Left hindlimb (tissue), 1 donor: ENCODE results near the gene JMJD7.

ENCODE experiments used
- DNase-seq: peaks from one replicate; pipeline ENCODE4 v3.0.0-alpha.2; 2018

The JMJD7 gene

DNA sequence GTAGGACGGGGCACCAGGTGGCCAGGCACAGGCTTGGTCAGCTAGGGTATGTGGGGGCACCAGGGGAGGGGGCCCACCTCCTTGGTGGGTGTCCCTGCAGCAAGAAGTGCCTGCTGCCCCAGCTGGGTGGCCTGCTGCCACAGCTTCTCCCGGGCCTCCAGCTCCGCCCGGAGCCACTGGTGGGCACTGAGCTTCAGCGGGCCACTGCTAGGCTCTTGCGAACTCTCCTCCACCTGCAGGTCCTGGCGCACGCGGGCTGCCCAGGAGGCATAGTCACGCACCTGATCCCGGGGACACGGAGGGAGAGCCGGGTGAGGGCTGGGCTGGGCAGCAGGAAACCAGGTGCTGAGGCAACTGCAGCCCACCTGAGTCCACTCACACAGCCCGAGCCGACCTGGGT, 40.4 kb downstream of the JMJD7 start:
- no peak for DNase-seq

DNA sequence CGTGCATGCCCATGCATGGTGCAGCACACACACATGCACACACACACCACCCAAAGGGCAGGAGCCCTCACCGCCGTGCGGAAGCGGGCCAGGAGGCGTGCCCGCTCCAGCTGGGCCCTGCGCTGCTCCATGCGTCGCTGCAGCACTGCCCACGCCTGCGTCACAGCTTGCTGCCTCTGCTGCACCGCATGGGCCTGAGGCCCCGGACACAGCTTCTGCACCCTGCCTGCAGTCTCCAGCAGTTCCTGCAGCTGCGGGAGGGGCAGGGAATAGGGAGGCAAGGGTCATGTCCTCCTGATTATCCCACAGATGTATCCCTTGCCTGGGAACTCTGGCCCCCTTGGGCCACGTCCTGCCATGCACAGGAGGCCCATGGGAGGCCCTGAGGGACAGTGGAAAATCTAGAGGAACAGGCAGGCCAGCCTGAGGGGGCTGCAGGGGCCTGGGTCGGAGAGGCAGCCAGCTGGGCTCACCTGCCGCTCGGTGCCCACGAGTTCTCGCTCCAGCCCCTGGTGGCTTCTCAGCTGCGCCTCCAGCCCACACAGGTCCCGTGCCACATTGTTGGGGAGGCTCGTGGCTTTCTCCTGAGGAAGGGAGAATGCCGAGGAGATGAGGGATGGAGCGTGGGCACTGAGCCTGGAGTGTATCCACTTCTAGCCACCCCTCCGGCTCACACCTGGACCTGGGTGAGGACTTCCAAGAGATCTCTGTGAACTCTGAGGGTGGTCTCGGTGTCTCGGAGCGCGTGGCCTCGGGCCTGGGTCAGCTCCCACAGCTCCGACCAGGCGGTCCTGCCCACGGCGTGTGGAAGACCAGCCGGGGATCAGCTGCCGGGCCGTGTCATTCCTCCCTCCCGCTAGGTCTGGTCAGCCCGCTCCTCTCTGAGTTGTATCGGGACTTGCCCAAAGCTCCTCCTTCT, 42.1 kb downstream of the JMJD7 start:
- no peak for DNase-seq

DNA sequence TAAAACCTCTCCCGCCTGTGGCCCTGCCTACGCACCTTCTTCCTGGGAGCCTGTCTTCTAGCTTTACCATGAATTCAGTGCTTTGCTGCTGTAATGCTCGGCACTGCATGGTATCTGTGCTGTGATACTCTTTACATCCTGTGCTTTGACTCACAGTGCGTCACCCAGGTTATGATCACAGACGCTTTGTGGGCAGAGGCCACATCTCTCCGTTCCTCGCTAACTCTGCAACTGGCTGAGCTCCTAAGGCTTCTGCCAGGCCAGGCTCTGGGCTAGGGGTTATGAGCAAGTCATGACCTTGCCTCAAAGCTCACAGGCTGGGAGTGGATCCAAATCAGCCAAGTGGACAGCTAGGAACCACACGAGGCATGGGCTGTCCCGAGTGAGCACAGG, 42.8 kb downstream of the JMJD7 start:
- DNase-seq: no peak

DNA sequence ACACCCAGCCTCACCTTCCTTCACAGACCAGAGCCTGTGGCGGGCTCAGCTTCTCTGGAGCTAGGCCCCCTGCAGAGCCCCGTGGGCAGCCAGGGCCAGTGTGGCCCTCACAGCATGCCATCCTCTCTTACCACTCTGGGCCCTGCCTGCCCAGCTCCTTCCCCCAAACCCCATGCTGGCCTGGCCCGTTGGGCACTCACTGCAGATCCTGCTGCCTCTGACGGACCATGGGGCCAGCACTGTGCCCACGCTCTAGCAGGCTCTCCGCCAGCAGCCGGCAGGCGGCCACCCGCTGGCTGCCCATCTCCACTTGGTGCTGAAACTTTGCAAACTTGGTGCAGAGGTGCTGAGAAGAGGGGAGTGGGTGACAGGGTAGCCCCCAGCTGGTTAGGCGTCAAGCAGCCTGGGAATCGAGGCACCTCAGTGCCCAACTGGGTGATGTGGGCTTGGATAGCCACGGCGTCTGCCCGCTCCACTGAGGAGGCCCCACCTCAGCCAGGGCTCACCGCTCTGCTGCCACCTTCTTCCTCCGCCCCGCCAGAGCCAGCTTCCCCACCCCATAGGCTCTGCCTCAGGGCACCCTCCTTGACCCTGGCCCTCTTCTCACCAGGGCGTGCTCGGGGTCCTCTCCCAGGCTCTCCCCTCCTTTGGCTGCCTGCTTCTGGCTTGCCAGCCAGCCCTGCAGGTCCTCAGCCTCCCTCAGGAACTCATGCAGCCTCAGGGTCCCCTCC, 43.4 kb downstream of the JMJD7 start:
- no peak for DNase-seq

DNA sequence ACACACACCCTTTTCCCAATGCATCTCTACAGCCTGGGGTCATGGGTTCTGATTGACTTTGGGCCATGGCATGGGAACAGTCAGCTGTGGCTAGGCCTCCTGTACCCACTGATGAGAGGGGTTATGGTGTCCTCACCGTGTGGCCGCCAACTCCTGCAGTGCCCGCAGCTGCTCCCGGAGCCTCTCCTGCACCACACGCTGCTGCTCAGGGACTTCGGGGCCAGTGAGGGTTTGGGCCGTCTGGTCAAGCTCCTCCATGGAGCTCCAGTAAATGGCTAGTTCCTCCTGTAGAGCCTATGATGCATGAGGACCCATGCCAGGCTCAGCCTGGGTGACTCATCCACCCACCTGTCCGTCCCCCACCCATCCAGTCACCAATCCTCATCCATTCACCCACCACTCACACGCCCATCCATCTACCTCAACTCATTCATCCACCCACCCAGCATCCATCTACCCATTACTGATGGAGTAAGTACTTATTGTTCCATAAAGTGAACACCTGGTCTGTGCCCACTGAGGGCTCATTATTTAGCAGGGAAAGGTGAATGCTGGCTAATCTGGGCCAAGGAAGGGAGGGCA, 44.4 kb downstream of the JMJD7 start:
- no peak for DNase-seq

DNA sequence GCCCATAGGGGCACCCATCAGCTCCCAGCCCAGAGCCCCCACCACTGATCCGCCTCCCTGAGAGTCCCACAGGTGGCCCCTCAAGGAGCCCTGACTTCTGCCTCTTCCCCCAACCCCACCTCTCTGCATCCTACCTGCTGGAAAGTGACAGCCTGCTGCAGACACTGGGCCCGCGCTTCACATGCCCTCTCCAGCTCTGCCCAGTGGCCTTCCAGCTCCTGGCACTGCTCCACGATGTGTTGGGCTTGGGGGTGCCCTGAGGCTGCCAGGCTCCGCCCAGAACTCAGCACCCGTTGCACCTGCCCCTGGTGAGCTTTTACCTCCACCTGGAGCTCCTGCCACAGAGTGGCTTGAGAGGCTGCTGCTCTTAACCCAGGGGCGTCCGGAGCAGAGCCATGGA, 45.8 kb downstream of the JMJD7 start:
- no peak for DNase-seq

DNA sequence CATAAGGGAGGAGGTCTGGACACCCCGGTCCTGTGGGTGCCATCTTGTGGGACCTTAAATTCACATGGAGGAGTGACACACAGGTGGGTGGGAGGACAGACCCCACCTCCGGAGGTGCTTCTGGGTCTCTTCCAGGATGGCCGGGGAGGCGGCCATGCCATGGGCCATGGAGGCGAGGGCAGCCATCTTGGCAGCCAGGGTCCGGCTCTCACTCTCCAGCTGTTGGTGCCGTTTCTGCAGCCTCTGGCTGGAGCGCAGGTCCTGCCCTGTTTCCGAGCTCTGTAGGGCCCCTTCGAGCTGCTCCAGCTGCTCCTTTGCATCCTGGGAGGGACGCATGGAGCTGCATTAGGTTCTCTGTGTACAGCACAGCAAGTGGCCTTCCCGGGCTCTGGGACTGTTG, 46.8 kb downstream of the JMJD7 start:
- DNase-seq: no peak

DNA sequence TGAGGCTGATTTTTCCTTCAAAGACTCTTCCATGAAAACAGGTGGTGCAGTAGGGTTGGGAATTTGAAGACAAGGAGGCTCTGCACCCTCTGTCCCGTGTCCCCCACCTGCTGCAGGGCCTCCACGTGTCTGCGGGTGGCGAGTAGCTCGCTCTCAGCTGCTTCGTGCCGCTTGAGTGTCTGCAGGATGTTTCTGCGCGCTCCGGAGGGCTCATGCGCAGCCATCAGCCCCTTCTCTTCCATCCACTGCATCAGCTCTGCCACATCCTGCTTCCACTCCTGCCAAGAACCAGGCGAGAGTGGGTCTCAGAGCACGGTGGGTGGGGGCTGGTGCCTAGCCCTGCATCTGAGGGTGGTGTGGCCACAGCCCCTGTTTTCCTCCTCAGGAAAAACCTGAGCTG, 48.1 kb downstream of the JMJD7 start:
- DNase-seq: no peak

DNA sequence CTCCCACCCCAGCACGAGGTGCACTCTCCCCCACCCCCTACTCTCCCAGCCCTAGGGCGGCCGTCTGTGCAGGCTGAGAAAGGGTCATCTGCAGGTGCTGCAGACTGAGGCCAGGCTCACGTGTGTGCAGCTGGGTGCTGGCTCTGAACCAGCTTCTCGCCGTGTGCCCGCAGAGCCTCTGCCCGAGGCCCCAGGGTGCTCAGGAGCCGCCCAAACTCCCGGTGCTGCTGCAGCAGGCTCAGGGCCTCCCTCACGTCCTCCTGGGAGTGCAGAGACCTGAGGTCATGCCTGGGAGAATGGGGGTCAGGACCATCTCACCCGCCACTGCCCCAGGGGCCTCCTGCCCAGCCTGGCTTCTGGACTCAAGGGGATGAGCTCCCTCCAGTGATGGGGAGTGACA, 48.8 kb downstream of the JMJD7 start:
- DNase-seq: no peak

DNA sequence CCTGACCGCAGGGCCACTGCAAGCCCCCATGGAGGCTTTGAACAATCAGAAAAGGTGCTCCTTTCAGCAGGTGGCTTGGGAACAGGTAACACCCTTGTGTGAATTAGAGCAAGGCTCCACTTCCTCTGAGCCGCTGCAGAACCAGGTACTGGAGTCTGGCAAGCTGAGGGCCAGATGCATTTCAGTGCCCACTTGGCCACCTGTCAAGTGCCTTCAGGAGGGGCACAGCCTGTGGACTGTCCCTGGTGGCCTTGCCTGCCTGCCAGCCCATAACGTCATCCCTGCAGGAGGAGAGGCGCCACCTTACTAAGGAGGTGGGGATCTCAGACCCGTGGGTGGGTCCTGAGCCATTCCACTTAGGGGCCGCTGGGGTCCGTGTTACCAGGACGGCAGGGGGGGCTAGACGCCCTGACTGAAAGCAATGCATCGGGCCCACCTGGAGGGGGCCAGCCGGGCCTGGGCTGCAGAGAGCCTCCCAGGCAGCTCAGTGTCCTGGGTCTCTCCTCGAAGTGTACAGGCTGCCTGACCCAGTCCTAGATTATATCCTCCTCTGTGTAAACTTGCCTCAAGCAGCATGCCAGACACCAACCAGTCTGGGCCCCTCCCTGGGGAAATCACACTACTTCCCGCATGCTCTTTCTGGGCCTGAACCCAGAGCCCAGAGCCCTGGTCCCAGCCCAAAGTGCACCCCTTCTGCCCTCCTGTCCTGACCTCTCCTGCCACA, 49.9 kb downstream of the JMJD7 start:
- no peak for DNase-seq

DNA sequence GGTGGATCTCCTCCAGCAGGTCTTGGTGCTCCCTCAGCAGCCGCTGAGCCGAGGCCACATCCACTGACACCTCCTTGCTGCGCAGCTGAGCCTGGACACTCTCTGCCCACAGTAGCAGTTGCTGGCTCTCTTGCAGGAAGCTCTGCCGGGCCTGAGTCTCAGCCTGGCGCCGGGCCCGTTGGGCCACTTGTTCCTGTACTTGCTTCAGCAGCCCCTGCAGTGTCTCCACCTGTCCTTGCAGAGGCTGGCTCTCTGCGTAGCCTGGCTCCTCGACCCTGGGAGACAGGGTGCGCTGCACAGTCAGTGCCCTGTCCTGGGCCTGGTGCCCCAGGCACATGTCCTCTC, 50.4 kb downstream of the JMJD7 start:
- no peak for DNase-seq

DNA sequence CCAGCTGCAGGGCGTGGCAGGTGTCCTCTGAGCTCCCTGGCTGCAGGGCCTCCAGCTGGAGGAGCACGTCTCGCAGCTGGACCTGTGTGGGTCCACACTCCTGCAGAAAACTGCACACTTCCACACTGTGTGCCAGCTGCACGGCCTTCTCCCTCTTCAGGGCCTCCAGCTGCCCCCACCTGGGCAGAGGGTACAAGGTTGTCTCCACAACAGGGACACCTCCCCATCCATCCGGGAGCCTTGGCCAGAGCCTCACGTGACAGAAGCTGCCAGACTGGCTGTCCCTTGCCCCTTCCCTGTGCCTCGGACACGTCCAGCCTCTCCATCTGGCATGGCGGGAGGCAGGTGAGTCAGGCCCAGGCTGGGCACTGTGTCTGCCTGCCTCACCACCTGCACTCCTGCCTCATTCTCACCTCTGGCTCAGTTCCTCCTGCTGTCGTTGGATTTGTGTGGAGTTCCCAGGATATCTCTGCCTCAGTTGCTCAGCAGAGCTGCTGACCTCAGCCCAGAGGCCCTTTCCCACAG, 51.5 kb downstream of the JMJD7 start:
- no peak for DNase-seq

DNA sequence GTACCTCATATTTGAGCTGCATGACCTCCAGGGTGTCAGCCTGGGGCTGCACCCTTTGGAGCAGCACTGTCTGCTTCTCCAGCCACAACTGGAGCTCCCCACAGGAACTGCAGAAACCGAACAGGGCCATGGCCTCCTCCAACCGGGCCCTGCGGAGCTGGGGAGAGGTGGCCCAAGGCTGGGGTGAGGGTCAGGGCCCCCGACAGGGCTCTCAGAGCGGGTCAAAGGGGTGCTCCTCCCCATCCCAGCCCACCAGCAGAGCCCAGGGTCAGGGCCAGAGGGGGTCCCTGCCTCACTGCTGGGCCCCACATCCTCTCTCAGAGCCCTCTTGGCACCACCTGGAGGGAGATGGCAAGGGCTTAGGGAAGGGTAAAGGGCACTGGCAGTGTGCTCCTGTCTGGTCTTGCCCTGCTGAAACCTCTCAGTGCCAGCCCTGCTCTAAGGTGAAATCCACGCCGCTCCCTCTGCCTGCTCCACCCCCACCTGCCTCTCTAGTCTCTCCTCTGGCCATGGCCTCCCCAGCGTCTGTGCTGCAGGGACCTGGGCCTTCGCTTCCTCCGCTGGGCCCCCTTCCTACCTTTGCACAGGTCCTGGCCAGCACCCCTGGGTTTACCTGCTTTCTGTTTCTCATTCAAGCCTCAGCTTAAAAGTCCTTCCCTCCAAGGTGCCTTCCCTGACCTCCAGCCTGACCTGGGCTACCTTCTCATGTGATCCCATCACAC, 52.4 kb downstream of the JMJD7 start:
- DNase-seq: no peak

DNA sequence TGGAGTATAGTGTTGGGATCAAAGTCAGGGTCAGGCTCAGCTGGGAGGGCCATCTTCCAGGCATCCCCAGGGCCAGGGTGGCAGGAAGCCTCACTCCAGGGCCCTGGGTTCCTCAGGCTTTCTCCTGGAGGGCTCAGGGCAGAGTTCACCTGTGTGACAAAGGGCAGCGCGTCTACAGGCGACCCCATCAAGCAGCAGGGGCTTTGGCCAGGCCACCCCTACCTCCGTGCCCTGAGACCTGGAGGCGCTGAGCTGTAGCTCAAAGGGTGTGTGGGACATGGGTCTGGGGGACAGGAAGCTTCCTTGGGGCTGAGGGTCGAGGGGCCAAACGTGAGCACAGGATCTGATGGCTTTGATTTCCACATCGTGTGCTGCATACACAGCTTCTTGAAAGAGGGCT, 53.2 kb downstream of the JMJD7 start:
- no peak for DNase-seq

DNA sequence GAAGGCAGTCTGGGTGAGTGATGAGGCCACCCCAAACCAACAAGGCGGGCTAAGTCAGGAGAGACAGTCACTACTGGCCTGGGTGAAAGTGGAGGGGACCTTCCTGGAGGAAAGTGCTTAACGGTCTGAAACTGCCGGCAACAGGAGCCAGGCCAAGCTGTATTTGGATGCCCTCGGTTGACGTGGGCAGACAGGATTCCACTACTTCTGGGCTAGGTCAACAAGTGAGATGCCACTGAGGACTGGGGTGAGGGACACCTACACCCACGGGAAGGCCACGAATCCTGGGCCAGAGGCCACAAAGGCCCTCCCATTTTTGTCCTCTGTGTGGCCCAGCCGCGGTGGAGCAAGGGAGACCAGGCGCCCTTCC, 53.6 kb downstream of the JMJD7 start:
- DNase-seq: no peak

DNA sequence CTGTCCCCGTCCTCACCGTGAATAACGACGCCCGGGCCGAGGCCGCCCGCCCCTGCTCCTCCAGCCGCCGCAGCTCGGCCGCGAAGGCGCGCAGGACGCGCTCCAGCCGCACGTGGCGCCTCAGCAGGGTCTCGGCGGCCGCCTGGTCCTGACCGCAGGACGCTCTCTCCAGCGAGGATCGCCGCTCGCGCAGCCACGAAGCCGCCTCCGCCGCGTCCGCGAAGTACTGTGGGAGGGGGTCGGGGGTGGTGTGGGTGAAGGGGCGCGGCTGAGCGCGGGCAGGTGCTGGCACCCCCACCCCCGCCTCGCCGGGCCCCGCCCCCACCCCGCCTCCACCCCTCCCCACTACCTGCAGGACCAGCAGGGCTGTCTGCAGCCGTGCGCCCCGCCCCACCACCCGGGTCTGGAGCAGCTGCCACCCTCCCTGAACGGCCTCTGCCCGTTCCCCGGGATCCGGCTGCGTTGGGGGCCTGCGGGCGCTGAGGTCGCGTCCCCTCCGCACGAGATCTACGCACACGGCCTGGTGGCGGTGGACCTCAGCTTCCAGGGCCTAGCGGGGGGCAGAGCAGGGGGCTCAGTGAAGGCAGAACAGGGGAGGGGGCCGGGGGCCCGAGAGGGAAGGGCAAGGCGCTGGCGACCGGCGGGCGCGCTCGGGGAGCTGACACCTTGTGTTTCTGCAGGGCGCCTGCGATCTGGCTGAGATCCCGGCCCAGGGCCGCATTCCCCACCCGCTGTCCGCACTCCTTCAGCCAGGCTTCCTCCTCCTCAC, 54.2 kb downstream of the JMJD7 start:
- no peak for DNase-seq

DNA sequence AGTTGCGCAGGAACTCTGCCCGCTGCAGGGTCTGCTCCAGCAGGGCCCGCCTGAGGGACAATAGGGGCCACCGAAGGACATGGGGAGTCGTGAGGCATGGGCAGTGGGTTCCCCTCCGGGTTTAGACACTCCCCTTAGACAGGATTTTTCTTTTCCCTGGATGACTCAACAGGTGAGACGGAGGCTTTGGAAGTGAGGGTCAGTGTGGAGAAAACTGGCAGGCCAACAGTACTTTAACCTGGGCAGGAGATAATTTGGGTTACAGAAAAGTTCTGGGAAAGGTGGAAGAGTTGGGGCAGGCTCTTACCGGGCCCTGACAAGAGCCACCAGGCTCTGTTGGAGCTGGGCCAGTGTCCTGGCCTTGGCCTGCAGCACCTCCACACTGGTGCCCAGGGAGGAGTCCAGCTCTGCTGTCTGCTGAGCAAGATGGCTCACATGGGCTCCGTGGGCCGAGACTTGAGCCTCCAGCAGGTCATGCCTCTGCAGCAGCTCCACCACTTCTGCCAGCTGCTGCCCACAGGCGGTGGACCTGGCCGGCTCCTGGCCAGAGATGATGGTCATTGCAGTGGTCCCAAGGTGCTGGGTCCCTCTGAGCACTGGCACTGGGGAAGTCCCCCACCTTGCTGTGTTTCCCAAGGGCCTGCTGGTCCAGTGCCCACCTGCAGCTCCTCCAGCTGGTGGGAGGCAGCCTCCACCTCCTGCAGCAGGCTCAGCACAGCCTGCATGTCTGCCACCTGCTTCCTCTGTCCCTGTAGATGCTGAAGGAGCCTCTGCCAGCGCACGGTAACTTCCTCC, 55.0 kb downstream of the JMJD7 start:
- DNase-seq: no peak

DNA sequence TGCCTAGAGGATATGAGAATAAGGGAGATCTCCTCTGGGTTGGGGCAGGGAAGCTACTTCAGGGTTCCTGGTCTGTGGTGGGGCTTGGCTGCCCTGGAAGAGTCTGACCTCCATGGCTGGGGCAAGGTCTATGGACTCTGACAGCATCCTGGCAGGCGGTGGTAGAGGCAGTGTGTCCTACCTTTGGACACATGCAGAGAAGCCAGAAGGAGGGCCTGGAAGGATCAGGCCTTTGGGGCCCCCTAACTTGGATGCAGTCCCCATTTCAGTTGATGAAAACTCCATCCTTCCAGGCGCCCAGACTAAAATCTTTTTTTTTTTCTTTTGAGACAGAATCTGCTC, 55.6 kb downstream of the JMJD7 start:
- no peak for DNase-seq

DNA sequence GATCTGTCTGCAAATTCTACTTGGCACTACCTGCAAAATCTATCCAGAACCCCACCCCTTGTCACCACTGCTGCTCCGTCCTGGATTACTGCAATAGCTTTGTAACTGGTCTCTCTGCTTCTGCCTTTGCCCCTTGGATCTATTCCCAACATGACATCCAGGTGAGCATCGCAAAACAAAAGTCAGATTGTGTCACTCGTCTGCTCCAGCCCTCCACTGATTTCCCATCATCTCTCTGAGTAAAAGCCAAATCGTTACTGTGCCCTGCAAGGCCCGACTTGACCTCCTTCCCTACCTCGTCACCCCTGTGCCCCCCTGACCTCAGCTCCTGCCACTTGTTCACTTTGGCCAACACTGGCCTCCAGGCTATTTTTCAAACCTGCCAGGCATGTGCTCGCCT, 56.6 kb downstream of the JMJD7 start:
- no peak for DNase-seq

DNA sequence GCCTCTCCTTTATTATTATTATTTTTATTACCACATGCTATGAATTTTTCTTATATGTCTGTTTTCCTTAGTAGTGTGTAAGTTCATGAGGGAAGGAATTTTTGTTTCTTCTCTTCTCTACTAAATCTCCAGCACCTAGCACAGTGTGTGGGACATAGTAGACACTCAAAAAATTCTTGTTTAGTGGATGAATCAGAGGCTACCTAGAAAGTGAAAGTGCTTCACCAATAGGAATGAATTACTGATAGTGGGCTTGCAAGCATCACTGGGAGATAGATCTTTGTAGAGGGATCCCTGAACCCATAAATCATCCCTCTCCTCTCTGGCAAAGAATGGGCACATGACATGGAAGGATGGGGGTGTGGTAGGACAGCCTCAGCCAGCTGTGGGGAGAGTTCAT, 57.4 kb downstream of the JMJD7 start:
- DNase-seq: no peak

DNA sequence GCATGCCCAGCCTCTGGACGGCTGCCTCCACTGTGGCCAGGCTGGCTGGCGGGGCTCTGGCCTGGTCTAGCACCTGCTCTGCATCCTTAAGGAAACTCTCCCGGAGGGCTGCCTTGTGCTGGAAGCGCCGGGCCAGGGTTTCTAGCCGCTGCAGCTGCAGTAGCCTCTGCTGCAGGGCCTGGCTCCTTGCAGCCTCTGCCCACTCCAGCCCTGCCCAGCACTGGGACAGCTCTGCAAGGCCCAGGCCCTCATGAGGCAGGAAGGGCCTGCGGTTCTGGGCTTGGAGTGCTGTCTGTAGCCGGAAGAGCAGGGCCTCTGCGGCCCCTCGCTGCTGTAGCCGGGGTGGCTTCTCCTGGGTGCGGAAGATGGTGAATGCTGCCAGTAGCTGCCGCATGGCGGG, 57.9 kb downstream of the JMJD7 start:
- no peak for DNase-seq
